NT2/D1 (cell line): Measurements from ENCODE around the gene CST2.
"Not testable (repeated sequence)": the region's sequence is repeated elsewhere in the genome, so short reads cannot be mapped to it uniquely, and the experiment has no call there.

Experiments used
- DNase-seq: peaks from one replicate; pipeline ENCODE4 v3.0.0-alpha.2; 2011; ENCODE audit warnings: low read depth, low spot score
- H3K27me3 ChIP-seq: 2 replicates; pipeline ENCODE4 v1.6.0; 2011; ENCODE audit warnings: mild to moderate bottlenecking; ENCODE audit not compliant: insufficient read length, insufficient read depth
- H3K36me3 ChIP-seq: 2 replicates; pipeline ENCODE4 v1.6.1; 2011; ENCODE audit warnings: mild to moderate bottlenecking, low read length, mixed read lengths; ENCODE audit not compliant: insufficient read depth, insufficient read length
- H3K4me1 ChIP-seq: 2 replicates; pipeline ENCODE4 v1.5.1; 2011; ENCODE audit not compliant: insufficient read depth, insufficient read length
- H3K4me3 ChIP-seq: 2 replicates; pipeline ENCODE4 v1.5.1; 2011; ENCODE audit warnings: low read depth; ENCODE audit not compliant: insufficient read length
- H3K9ac ChIP-seq: 2 replicates; pipeline ENCODE4 v1.6.0; 2011; ENCODE audit warnings: low read depth; ENCODE audit not compliant: insufficient read length
- H3K9me3 ChIP-seq: 2 replicates; pipeline ENCODE4 v1.5.1; 2011; ENCODE audit warnings: mild to moderate bottlenecking, low read length; ENCODE audit not compliant: insufficient read depth
- SUZ12 ChIP-seq: IDR thresholded peaks from 2 replicates; pipeline ENCODE4 v1.6.1; 2011; ENCODE audit not compliant: insufficient read length, insufficient read depth; ENCODE audit errors: extremely low read depth
- YY1 ChIP-seq: IDR thresholded peaks from 2 replicates; pipeline ENCODE4 v1.6.1; 2011; ENCODE audit not compliant: insufficient read length, insufficient read depth
- ZNF274 ChIP-seq: IDR thresholded peaks from 2 replicates; pipeline ENCODE4 v1.6.1; 2011; ENCODE audit warnings: mild to moderate bottlenecking, low read depth, low read length

Gene CST2

DNA sequence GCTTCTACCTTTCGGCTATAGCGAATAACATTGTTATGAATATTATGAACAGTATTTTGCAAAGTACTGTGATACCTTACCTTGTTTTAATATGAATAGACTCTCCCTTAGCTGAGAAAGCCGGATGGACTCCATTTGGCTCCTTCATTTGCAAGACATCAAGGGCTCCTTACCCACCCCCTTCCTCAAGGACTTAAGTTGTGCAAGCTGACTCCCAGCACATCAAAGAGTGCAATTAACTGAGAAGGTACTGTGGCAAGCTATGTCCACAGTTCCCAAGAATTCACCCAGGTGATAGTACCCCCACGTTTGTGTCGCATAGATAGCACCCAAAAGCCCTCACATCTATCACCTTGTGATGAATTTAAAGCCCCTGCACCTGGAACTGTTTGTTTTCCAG is 41.8 kb upstream of the CST2 start:
- no peak overlapping the region for H3K4me3 ChIP-seq
- peak; percentile 47 for DNase-seq
- H3K9me3 ChIP-seq: no peaks in the 10 kb centered on the region
- TF ChIP-seq SUZ12 (no peak), YY1 (no peak), ZNF274 (no peak)
- H3K4me1 ChIP-seq: peaks cover 3% of the 10 kb centered on the region
- H3K36me3 ChIP-seq: no peaks in the 10 kb centered on the region
- H3K9ac ChIP-seq: no peak overlapping the region
- H3K27me3 ChIP-seq: no peaks in the 10 kb centered on the region

DNA sequence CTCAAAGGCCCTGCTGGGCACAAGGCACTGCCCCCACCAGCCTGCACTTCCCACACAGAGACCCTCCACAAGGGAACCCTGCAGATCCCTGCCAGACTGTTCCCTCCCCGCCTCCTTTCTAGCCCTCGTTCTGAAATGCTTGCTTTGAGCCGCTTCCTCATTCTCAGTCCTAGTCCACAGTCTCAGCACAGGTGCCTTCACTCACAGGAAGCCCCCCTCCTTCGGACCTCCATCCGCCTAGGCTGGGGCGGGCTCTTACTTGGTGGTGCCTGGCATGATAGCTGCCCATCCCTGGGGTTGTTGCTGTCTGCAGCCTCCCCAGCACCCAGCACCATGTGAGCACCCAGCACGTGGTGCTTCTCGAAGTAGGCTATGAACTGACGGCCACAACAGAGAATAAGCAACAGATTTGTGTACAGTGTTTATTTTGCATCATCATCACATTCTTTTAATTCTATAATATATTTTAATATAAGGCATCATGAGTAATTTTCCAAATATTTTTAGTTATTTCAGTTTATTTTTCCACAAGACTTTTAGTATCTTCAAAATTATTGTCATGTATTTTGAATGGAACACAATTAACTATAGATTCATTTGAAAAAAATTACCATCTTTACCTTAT is 40.7 kb upstream of the CST2 start:
- Histone ChIP-seq H3K27me3 (no peaks in the 10 kb centered on the region), H3K36me3 (no peaks in the 10 kb centered on the region), H3K9me3 (no peaks in the 10 kb centered on the region), H3K4me1 (peaks cover 3% of the 10 kb centered on the region), H3K9ac (no peak overlapping the region), H3K4me3 (no peak overlapping the region)
- TF ChIP-seq SUZ12: no peak
- no peak for TF ChIP-seq YY1
- no peak for TF ChIP-seq ZNF274
- DNase-seq: no peak

- not testable (repeated sequence) for H3K36me3 ChIP-seq, DNase-seq, H3K9me3 ChIP-seq, H3K4me1 ChIP-seq, H3K9ac ChIP-seq, H3K27me3 ChIP-seq, H3K4me3 ChIP-seq
These were observed 34.2 kb upstream of the CST2 start for GRCh38 chr20:23860771-23861170.

DNA sequence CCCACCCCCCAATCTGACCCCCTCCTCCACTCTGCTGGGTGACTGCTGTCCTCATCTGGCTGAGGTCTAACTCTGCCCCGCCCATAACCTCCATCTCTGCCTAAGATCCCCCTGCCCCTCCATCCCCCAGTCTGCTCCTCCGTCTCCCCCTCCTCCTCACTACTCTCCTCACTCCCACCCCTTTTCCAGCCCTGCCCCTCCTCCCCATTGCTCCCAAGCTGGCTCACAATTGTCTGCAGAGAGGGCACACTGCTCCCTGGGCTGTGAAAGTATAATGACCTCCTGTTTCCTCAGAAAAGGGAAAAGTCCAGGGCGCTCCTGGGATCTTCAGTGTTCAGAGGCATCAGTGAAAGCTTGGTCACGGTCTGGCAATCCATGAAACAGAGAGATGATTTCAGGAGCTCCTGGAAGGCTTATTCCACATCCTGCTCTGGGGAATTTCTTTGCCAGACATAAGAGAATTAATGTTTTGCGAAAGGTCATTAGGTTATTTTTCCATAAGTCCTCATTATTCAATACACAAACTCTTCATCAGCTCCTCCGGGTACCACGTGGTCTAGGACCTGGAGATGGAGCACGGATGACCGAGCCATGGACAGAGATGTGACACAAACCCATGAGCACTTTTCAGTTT is 31.6 kb upstream of the CST2 start:
- H3K9ac ChIP-seq: peak overlapping the region; percentile 42
- no peak overlapping the region for H3K4me3 ChIP-seq
- H3K9me3 ChIP-seq: no peaks in the 10 kb centered on the region
- DNase-seq: peak; percentile 23
- no peaks in the 10 kb centered on the region for H3K27me3 ChIP-seq
- no peak for TF ChIP-seq SUZ12
- H3K36me3 ChIP-seq: no peaks in the 10 kb centered on the region
- peaks cover 4% of the 10 kb centered on the region for H3K4me1 ChIP-seq

- no peaks in the 10 kb centered on the region for H3K9me3 ChIP-seq
- H3K4me3 ChIP-seq: no peak overlapping the region
- peaks cover 4% of the 10 kb centered on the region for H3K4me1 ChIP-seq
- no peaks in the 10 kb centered on the region for H3K36me3 ChIP-seq
- no peaks in the 10 kb centered on the region for H3K27me3 ChIP-seq
- no peak for DNase-seq
- no peak overlapping the region for H3K9ac ChIP-seq
- TF ChIP-seq SUZ12 (no peak), YY1 (no peak), ZNF274 (no peak)
These were observed 30.2 kb upstream of the CST2 start for GRCh38 chr20:23856736-23857135.

DNA sequence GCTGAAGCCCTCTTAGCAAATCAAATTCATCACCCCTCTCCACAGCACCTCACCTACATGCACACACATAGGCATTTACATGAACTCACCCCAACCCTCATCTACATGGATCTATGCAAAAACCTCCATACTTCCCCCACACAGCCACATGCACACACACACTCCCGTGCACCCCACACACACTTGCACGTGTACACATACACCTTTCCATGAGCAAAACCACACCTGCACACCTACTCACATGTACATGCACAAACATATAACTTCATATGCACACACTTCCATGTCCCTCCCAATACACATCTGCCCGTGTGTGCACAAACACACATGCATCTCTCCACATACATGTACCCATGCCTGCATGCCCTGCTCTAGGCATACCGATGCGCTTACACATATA is 29.7 kb upstream of the CST2 start:
- no peaks in the 10 kb centered on the region for H3K9me3 ChIP-seq
- H3K27me3 ChIP-seq: no peaks in the 10 kb centered on the region
- H3K36me3 ChIP-seq: no peaks in the 10 kb centered on the region
- no peak overlapping the region for H3K9ac ChIP-seq
- peaks cover 4% of the 10 kb centered on the region for H3K4me1 ChIP-seq
- H3K4me3 ChIP-seq: no peak overlapping the region
- DNase-seq: no peak
- no peak for TF ChIP-seq ZNF274
- no peak for TF ChIP-seq SUZ12
- TF ChIP-seq YY1: no peak

GRCh38 chr20:23841693-23842092 is 15.2 kb upstream of the CST2 start:
- no peaks in the 10 kb centered on the region for H3K27me3 ChIP-seq
- no peak for DNase-seq
- no peaks in the 10 kb centered on the region for H3K36me3 ChIP-seq
- H3K4me1 ChIP-seq: no peaks in the 10 kb centered on the region
- no peak overlapping the region for H3K4me3 ChIP-seq
- H3K9ac ChIP-seq: no peak overlapping the region
- no peaks in the 10 kb centered on the region for H3K9me3 ChIP-seq
- TF ChIP-seq SUZ12 (no peak), ZNF274 (no peak), YY1 (no peak)

DNA sequence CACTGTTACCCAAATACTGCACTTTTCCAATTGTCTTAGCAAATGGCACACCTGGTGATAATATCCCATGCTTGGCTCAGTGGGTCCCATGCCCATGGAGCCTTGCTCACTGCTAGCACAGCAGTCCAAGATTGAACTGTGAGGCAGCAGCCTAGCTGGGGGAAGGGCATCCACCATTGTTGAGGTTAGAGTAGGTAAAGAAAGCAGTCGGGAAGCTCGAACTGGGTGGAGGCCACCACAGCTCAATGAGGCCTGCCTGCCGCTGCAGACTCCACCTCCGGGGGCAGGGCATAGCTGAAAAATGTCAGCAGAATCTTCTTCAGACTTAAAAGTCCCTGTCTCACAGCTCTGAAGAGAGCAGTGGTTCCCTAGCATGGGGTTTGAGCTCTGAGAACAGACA is 9.2 kb upstream of the CST2 start:
- TF ChIP-seq YY1 (no peak), SUZ12 (no peak), ZNF274 (no peak)
- Histone ChIP-seq H3K4me1 (peaks cover 4% of the 10 kb centered on the region), H3K36me3 (no peaks in the 10 kb centered on the region), H3K9ac (no peak overlapping the region), H3K27me3 (no peaks in the 10 kb centered on the region), H3K9me3 (peaks cover 13% of the 10 kb centered on the region; the same call in 1 of the 2 replicates), H3K4me3 (no peak overlapping the region)
- DNase-seq: no peak
